Measurements from ENCODE around the gene PLA2G2C. TPM values are rescaled to one million over a fixed set of nuclear protein-coding genes. Genes with fewer than 3 reads are reported as not detected.

The PLA2G2C gene
- total RNA-seq, 1 donor from 2014 or later: not detected

DNA sequence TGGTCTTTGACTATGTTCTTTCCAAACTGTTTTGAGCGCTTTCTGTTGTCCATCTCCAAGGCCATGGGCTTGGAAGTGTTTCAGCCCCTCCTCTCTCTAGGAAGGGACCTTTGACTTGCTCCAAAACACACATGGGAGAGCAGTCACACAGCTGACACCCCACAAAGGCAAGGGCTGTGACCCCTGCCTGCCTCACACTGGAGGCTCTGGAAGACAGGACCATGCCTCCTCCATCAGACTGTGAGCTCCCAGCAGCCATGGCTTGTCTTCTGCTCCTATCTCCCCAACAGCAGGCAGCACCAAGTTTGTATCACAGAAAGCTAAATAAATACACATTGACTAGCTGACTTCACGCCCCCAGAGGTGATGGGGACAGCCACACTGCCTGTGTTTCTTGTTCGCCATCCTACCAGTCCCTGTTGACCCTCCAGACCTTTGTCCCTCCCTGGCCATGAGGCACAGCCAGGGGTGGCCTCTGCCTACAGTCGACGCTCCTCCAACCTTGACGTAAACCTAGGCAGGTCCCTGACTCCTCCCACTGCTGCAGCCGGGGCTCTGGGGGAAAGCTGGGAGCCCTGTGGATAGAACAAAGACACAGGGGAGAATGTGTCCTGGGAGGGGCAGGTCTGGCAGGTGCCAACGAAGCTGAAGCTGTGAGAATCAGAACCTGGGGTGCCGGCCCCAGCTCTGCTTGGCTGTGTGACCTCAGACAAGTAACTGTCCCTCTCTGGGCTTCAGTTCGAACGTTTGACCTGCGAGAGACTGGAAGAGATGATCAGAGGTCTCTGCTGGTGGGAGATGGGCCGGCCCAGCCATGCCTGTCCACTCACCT is 42.4 kb downstream of the PLA2G2C start:
- Histone ChIP-seq H3K4me3 (no peak overlapping the region), H3K27me3 (no peaks in the 10 kb centered on the region), H3K27ac (no peak overlapping the region), H3K9me3 (no peaks in the 10 kb centered on the region), H3K4me1 (no peaks in the 10 kb centered on the region), H3K36me3 (no peaks in the 10 kb centered on the region)
- TF ChIP-seq, protein P1, sequence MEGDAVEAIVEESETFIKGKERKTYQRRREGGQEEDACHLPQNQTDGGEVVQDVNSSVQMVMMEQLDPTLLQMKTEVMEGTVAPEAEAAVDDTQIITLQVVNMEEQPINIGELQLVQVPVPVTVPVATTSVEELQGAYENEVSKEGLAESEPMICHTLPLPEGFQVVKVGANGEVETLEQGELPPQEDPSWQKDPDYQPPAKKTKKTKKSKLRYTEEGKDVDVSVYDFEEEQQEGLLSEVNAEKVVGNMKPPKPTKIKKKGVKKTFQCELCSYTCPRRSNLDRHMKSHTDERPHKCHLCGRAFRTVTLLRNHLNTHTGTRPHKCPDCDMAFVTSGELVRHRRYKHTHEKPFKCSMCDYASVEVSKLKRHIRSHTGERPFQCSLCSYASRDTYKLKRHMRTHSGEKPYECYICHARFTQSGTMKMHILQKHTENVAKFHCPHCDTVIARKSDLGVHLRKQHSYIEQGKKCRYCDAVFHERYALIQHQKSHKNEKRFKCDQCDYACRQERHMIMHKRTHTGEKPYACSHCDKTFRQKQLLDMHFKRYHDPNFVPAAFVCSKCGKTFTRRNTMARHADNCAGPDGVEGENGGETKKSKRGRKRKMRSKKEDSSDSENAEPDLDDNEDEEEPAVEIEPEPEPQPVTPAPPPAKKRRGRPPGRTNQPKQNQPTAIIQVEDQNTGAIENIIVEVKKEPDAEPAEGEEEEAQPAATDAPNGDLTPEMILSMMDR (IDR thresholded peaks at IDR 0.05): no peak
- ATAC-seq: no peak
- intact Hi-C loops (cut with DNase I): no loop called here
- peak; percentile 57 for DNase-seq

DNA sequence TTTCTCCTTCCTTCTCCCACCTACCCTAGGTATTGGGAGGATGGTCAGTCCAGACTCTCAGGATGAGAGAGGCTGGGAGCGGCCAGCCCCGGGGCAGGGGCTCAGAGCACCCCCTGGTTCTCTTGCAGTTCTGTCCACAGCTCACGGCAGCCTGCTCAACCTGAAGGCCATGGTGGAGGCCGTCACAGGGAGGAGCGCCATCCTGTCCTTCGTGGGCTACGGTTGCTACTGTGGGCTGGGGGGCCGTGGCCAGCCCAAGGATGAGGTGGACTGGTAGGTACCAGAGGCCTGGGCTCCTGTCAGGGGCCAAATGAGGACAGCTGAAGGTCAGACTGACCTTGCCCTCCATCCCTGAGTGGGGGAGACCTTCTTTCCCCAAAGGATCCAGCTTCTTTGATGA is 43.0 kb downstream of the PLA2G2C start:
- TF ChIP-seq, protein P1 (IDR thresholded peaks at IDR 0.05): no peak
- no peak overlapping the region for H3K27ac ChIP-seq
- H3K27me3 ChIP-seq: no peaks in the 10 kb centered on the region
- H3K9me3 ChIP-seq: no peaks in the 10 kb centered on the region
- no peaks in the 10 kb centered on the region for H3K4me1 ChIP-seq
- H3K4me3 ChIP-seq: no peak overlapping the region
- intact Hi-C loops (cut with DNase I): no loop called here
- H3K36me3 ChIP-seq: no peaks in the 10 kb centered on the region
- peak; percentile 53 for DNase-seq
- no peak for ATAC-seq

DNA sequence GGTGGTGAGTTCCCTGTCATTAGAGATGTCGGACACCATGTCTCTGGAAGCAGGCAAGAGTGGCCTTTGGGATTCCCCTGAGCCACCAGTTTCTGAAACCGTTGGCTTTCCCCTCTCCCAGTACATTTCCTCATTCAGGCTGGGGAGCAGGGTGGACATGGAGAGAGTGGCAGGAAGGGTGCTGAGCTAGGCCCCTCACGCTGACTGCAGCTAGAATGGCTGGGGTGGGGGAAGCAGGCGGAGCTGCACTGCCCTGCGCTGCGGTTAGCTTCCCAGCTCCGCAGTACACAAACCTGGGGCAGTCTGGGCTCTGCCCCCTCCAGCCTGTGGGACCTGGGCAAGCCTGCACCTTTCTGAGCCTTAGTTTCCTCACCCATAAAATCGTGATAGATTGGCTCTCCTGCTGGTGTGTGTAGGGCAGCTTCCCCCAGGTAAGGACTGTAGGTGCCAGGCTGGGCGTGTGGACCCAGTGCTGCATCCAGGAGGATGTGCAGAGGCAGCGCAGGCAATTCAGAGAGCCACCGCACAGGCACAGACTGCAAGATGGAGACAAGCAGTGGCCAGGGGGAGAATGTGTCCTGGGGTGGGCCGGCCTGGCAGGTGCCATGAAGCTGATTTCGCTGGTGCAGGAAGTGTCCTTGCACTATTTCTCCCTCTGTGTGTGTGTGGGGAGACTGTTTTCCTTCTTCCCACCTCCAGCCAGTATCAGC is 44.2 kb downstream of the PLA2G2C start:
- intact Hi-C loops (cut with DNase I): no loop called here
- Histone ChIP-seq H3K27ac (no peak overlapping the region), H3K27me3 (no peaks in the 10 kb centered on the region), H3K9me3 (no peaks in the 10 kb centered on the region), H3K4me3 (no peak overlapping the region), H3K36me3 (no peaks in the 10 kb centered on the region), H3K4me1 (no peaks in the 10 kb centered on the region)
- ATAC-seq (no peak), DNase-seq (peak; percentile 42)
- TF ChIP-seq, protein P1 (IDR thresholded peaks at IDR 0.05): no peak

DNA sequence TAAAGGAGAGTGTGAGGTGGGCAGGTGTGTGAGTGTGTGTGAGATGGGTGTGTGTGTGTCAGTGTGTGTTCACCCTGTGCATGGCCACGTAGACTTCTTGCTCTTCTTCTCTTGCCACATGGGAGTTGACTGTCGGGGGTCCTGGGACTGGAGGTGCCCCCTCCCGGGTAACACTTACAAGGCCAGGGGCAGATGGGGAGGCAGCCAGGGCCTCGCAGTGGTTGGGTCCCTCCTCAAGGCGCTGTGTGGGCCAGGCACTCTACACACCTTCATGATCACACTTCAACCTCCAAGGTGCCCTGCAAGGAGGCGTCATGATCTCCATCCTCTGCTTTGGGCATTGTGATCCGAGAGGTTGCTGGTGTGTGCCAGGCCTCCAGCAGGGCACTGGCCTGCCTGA is 44.9 kb downstream of the PLA2G2C start:
- no peaks in the 10 kb centered on the region for H3K9me3 ChIP-seq
- peak; percentile 40 for DNase-seq
- H3K4me3 ChIP-seq: no peak overlapping the region
- intact Hi-C loops (cut with DNase I): no loop called here
- H3K36me3 ChIP-seq: no peaks in the 10 kb centered on the region
- no peaks in the 10 kb centered on the region for H3K4me1 ChIP-seq
- ATAC-seq: no peak
- no peak overlapping the region for H3K27ac ChIP-seq
- no peaks in the 10 kb centered on the region for H3K27me3 ChIP-seq
- TF ChIP-seq, protein P1 (IDR thresholded peaks at IDR 0.05): no peak

DNA sequence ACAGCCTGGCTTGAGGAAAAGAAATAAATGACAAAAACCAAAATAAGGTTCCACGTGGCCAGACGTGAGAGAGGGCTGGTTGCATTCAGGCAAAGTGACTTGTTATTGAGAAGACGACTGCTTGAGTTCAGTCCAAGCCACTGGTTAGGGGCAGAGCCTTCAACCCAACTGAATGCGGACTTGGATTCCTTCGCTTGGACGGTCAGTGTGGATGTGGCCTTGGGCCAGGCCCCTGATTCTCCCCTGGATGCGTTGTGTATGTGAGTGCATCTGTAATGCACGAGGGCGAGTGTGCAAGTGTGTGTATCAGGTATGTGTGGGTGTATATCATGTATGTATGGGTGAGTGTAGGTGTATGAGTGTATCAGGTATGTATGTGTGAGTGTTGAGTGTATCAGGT is 45.3 kb downstream of the PLA2G2C start:
- DNase-seq (no peak), ATAC-seq (no peak)
- no peak overlapping the region for H3K27ac ChIP-seq
- TF ChIP-seq, protein P1 (IDR thresholded peaks at IDR 0.05): no peak
- no peaks in the 10 kb centered on the region for H3K9me3 ChIP-seq
- H3K4me3 ChIP-seq: no peak overlapping the region
- no peaks in the 10 kb centered on the region for H3K4me1 ChIP-seq
- H3K36me3 ChIP-seq: no peaks in the 10 kb centered on the region
- intact Hi-C loops (cut with DNase I): no loop called here
- H3K27me3 ChIP-seq: no peaks in the 10 kb centered on the region
